Neural progenitor cell (in vitro differentiated cells): ENCODE measurements around the gene PTPRN2.

ENCODE experiments used
- CTCF ChIP-seq: fragments of 200-600 bp; sonication (generic); IDR thresholded peaks from 2 replicates; pipeline ENCODE4 v1.5.1; 2017; ENCODE audit warnings: antibody characterized with exemption, mild to moderate bottlenecking
- EZH2 ChIP-seq: fragments of 200-600 bp; sonication (generic); IDR thresholded peaks from 2 replicates; pipeline ENCODE4 v1.6.1; 2017; ENCODE audit warnings: antibody characterized with exemption, mild to moderate bottlenecking, moderate library complexity
- EZH2phosphoT487 ChIP-seq: fragments of 200-600 bp; sonication (generic); IDR thresholded peaks from 2 replicates; pipeline ENCODE4 v1.6.1; 2017; ENCODE audit warnings: antibody characterized with exemption

GRCh38 chr7:158123753-158124152, 463.9 kb downstream of the PTPRN2 start:
- no peak for TF ChIP-seq CTCF
- TF ChIP-seq EZH2: no peak
- TF ChIP-seq EZH2phosphoT487: no peak
